ENCODE results near the gene AMPD3. TPM values are rescaled to one million over a fixed set of nuclear protein-coding genes. Genes with fewer than 3 reads are reported as not detected.

AMPD3 gene
- total and polyA plus RNA-seq, 2 of the 13 experiments (the other 11 are each of a cell fraction or from before 2014, with no cell fraction given): 0.33 to 2.3 TPM

- TF ChIP-seq HIC2 (CRISPR knock-in tag; IDR thresholded peaks at IDR 0.05; ENCODE audit: low read depth): no peak
- peak; percentile 94 for TF ChIP-seq ZSCAN31 (CRISPR knock-in tag; IDR thresholded peaks at IDR 0.05; ENCODE audit: low read depth)
- TF ChIP-seq, protein P1, sequence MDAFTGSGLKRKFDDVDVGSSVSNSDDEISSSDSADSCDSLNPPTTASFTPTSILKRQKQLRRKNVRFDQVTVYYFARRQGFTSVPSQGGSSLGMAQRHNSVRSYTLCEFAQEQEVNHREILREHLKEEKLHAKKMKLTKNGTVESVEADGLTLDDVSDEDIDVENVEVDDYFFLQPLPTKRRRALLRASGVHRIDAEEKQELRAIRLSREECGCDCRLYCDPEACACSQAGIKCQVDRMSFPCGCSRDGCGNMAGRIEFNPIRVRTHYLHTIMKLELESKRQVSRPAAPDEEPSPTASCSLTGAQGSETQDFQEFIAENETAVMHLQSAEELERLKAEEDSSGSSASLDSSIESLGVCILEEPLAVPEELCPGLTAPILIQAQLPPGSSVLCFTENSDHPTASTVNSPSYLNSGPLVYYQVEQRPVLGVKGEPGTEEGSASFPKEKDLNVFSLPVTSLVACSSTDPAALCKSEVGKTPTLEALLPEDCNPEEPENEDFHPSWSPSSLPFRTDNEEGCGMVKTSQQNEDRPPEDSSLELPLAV (CRISPR knock-in tag; conservative IDR thresholded peaks at IDR 0.05; ENCODE audit: low read depth): no peak
- TF ChIP-seq EP300 (IDR thresholded peaks at IDR 0.05; ENCODE audit: low read depth in 2 of 2, low read length in 2 of 2): no peak
- no peak for TF ChIP-seq EP300 (CRISPR knock-in tag; IDR thresholded peaks at IDR 0.05; ENCODE audit: borderline replicate concordance)
- TF ChIP-seq ZNF549 (CRISPR knock-in tag; IDR thresholded peaks at IDR 0.05): no peak
- no peak for TF ChIP-seq ZNF615 (CRISPR knock-in tag; IDR thresholded peaks at IDR 0.05; ENCODE audit: borderline replicate concordance)
- TF ChIP-seq ZNF160 (CRISPR knock-in tag; IDR thresholded peaks at IDR 0.05): no peak
- no peak for TF ChIP-seq ZNF83 (CRISPR knock-in tag; IDR thresholded peaks at IDR 0.05; ENCODE audit: borderline replicate concordance)
- TF ChIP-seq, protein P2, sequence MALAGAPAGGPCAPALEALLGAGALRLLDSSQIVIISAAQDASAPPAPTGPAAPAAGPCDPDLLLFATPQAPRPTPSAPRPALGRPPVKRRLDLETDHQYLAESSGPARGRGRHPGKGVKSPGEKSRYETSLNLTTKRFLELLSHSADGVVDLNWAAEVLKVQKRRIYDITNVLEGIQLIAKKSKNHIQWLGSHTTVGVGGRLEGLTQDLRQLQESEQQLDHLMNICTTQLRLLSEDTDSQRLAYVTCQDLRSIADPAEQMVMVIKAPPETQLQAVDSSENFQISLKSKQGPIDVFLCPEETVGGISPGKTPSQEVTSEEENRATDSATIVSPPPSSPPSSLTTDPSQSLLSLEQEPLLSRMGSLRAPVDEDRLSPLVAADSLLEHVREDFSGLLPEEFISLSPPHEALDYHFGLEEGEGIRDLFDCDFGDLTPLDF (CRISPR knock-in tag; IDR thresholded peaks at IDR 0.05): no peak
- TF ChIP-seq, protein P3, sequence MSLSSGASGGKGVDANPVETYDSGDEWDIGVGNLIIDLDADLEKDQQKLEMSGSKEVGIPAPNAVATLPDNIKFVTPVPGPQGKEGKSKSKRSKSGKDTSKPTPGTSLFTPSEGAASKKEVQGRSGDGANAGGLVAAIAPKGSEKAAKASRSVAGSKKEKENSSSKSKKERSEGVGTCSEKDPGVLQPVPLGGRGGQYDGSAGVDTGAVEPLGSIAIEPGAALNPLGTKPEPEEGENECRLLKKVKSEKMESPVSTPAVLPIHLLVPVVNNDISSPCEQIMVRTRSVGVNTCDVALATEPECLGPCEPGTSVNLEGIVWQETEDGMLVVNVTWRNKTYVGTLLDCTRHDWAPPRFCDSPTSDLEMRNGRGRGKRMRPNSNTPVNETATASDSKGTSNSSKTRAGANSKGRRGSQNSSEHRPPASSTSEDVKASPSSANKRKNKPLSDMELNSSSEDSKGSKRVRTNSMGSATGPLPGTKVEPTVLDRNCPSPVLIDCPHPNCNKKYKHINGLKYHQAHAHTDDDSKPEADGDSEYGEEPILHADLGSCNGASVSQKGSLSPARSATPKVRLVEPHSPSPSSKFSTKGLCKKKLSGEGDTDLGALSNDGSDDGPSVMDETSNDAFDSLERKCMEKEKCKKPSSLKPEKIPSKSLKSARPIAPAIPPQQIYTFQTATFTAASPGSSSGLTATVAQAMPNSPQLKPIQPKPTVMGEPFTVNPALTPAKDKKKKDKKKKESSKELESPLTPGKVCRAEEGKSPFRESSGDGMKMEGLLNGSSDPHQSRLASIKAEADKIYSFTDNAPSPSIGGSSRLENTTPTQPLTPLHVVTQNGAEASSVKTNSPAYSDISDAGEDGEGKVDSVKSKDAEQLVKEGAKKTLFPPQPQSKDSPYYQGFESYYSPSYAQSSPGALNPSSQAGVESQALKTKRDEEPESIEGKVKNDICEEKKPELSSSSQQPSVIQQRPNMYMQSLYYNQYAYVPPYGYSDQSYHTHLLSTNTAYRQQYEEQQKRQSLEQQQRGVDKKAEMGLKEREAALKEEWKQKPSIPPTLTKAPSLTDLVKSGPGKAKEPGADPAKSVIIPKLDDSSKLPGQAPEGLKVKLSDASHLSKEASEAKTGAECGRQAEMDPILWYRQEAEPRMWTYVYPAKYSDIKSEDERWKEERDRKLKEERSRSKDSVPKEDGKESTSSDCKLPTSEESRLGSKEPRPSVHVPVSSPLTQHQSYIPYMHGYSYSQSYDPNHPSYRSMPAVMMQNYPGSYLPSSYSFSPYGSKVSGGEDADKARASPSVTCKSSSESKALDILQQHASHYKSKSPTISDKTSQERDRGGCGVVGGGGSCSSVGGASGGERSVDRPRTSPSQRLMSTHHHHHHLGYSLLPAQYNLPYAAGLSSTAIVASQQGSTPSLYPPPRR (CRISPR knock-in tag; IDR thresholded peaks at IDR 0.05; ENCODE audit: borderline replicate concordance): no peak
- peak; percentile 77; the same call in 1 of the 2 replicates for TF ChIP-seq ZNF619 (CRISPR knock-in tag; IDR thresholded peaks at IDR 0.05)
- peak; percentile 91 for TF ChIP-seq RBM22 (optimal IDR thresholded peaks at IDR 0.05; ENCODE audit: low read length)
- peak; percentile 87 for TF ChIP-seq THAP9 (CRISPR knock-in tag; IDR thresholded peaks at IDR 0.05; ENCODE audit: borderline replicate concordance)
- TF ChIP-seq NR2C2 (CRISPR knock-in tag; IDR thresholded peaks at IDR 0.05; ENCODE audit: borderline replicate concordance): peak; percentile 67; the same call in 1 of the 2 replicates
- no peak for TF ChIP-seq ZNF121 (CRISPR knock-in tag; IDR thresholded peaks at IDR 0.05)
Measured at GRCh38 chr11:10540915-10541560, 86.0 kb downstream of the AMPD3 start, which contains the start of gene RNF141 (continued).

All from HepG2 (cell line).